Stimulated activated CD4-positive, alpha-beta T cell treated with anti-CD3 and anti-CD28 coated beads, Interleukin-1b, Interleukin-23, amount 100 ng/mL, for 1 hour (primary cell): ENCODE results near the gene LYRM4.

Source experiments
- DNase-seq, 2 donors: peaks; one replicate each; pipeline ENCODE4 v3.0.0-alpha.2; 2020; ENCODE audit warnings: low read depth in 2 of 2

LYRM4 gene

DNA sequence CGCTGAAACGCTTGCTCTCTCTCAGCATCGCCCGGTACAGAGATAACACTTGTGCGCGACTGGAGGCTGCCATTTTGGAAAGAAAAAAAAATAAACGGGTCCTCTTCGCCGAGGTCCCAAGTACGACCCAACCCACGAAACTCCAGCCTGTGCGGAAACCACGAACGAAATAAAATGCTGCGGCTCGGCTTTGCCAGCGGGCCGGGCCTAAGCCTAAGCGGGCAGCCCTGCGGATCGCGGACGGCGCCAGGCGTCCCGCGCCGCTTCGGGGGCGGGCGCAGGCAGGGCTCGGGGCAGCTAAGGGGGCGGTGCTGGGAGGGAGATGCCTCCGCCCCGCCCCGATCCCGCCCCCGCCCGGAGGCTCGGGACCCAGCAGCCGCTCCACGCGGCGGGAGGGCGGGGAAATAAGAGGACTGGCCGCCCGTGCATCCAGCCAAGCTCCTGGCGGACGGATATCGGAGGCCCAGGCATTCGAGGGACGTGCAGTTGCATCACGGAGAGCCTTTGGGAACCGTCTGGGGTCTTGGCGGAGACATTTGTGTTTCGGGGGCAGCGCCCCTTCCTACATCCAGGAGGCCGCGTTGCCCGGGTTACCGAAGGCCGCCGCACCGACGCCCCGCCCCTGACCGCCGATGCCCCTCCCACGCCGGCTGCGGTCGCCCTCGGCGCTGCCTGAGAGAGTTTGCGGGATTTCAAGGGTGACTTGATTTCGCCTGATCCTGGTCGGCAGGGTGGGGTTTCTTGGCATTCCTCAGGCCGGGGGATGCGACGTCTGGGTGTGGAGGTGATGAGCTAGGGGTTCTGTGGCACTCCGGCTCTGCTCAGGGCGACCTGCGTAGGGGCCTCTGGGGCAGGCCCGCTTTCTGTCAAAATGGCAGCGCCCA is at the start of gene LYRM4, which contains the start of gene FARS2:
LYRM4 (minus strand) TSS at position 290 of the 884 bp plus-strand sequence; CDS start at position 73, 217 bp downstream.
FARS2 (plus strand) TSS at position 853 of the 884 bp plus-strand sequence.
- DNase-seq = peak; percentile 74 to 84

DNA sequence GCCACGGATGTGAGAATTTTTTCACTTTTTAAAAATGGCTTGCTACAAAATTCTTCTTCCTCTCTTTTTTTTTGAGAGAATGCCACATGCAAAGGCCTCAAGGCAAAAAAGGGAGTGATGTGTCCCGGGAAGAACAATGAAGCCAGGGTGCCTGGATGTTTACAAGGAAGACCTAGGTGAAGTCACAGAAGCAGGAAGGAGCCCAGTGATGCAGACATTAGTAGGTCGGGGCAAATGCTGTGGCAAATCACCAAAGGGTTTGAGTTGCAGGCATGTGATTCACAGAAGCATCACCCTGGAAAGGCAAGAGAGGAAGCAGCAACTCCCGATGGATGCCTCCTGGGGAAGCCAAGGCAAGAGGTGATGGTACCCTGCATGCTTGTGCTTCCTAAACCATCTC is 47.3 kb upstream of the LYRM4 start:
- no peak for DNase-seq

DNA sequence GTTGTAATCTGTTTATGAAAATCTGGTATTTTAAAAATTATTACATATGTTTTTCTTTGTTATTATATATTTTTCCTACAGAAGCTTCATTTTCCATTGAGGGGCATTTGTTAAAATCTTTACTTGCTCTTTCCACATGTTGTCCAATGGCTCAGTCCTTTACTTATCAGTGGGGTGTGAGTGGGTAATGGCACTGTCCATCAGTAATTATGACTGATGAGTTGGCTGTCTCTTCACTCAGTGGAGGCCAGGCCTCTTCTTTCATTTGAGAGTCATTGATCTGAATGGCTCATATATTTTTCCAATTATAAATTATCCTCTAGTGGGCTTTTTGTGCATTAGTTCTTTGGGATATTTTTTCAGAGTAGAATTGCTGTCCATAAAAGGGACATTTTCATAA is 46.3 kb upstream of the LYRM4 start:
- no peak for DNase-seq

DNA sequence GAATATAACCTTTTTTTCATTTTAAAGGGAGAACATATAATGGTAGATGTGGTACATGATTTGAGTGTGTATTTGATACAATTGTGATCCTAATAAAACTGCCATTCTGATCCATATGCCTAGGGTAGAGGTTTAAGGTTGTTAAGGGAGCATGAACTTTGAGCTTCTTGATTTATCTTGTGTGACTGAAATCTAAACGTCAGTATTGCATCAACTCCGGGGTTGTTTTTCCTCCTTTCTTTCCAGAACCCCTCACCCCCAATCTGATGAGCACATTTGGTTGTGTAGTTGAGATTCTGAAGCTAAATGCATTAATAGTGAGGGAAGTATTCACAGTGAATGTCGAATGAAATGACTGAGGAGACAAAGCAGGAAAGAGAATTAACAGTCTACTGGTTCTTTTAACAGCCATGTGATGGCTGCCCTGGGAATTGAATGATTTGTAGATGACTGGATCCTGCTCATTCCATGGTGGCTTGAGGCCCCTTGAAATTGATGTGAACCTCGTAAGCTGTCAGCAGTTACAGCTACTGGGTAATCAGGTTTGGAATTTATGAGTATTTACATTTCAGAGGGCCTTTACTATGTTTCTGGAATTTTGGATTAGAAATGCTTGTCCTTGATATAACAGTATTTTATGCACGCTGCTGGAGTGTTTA is 45.3 kb upstream of the LYRM4 start:
- no peak for DNase-seq

DNA sequence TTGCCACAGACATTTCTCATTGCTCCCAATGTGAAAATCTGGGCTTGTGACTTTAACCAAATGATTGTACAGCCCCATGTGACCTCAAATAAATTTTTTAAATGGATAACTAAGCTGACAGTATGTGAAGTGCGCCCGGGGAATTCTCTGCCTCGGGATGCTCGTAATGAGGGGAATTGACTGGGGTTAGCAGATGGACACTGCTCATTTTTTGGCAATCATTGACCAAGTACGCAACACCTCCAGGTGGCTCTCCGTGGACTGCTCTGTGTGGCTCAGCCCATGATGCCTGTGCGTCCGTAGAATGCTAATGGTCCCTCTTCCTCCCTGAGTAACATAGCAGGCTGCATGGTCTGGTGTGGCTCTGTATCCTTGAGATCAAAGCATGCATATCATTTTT is 42.9 kb upstream of the LYRM4 start:
- no peak for DNase-seq

DNA sequence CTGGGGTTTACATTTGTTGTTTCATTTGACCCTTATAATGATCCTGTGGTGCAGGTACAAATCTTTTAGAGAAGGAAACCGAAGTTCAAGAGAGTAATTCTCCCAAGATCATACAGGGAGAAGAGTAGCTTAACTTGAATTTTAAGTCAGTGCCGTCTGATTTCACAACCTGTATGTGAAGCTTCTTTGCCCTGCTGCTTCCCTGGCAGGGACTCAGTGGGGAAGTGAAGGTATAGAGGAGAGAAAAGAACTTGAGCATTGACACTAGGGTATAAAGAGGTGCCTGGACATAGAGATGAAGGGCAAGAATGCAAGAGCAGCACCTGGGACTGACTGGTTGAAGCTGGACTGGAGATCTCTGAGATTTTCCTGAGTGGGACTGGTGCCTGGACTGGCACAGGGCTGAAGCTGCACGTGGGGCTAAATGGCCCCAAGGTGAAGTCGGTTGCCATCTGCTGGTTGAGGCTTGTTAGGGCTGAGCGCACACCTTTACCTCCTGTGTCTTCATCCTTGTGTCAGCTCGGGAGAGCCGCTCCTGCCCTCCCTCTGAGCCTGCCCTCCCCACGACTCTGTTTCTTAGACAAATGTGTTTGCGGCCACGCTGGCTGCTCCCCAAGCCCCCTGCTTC is 42.4 kb upstream of the LYRM4 start:
- peak in 1 of 2 donors; percentile 12 for DNase-seq

DNA sequence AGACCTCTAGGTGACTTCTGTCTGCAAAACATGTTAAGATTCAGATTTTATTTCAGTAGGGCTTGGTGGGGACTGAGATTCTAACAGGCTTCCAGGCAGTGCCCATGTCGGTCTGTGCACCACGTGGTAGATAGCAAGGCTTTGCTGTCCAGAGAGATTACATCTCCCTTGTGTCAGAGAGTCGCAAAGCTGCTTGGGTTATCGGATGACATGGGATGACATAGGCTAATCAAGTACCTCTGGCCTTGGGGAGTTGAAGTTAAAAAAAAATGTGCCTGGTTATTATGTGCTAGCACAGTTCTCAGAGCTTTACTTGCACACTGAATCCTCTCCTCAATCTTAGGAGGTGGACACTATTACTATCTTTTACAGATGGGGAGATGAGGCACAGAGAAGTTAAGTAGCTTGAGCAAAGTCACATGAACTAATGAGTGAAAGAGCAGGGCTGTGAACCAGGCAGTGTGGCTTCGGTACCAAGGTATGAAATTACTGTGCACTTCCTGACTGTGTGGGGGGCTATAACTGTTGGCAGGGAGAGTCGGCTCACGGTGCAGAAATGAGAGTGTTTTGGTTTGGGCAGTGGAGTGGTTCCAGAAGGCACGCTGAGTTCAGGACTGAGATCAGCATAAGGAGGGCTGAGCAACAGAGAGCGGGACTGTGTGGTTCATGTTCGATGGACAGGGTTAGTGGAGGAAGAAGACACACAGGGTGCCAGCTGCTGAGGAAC is 41.6 kb upstream of the LYRM4 start:
- DNase-seq = no peak

DNA sequence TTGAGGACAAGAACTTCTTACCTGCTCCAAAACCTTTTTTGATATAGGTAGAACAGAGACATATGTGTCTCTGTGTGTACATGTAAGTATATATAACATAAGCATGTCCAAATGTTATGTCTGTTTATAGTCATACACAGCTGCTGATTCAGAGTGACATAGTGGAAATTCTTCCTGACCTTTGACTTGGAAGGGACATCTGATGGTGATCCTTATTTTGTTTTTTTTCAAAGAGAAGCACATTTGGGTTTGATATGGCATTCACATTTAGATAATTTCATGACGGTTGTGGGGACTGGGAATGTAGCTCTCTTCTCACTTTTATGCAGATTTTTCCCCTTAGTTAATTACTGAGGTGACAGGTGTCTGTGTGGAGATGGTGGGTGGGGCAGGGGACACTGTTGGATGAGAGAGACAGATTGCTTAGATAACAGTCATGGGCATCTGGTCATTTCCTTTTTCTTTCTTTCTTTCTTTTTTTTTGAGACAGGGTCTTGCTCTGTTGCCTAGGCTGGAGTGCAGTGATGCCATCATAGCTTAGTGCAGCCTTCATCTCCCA is 39.5 kb upstream of the LYRM4 start:
- no peak for DNase-seq

DNA sequence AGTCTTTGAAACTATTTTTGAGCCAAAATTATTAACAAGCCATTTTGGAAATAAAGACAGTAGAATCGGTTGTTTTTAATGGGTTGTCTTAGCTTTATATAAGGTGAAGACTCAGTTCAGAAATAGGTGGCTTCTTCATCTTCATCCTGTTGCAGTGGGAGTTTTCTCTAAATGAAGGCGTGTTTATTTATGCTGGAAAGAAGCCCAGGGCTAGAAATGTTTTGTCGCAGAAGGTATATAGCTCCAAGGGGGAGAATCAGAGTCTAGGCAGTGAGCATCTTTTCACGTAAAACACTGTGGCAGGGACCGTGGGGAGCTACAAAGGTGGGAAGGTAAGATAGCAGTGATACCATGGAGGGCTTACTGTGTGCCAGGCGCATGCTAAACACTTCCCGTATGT is 34.9 kb upstream of the LYRM4 start:
- DNase-seq = no peak

DNA sequence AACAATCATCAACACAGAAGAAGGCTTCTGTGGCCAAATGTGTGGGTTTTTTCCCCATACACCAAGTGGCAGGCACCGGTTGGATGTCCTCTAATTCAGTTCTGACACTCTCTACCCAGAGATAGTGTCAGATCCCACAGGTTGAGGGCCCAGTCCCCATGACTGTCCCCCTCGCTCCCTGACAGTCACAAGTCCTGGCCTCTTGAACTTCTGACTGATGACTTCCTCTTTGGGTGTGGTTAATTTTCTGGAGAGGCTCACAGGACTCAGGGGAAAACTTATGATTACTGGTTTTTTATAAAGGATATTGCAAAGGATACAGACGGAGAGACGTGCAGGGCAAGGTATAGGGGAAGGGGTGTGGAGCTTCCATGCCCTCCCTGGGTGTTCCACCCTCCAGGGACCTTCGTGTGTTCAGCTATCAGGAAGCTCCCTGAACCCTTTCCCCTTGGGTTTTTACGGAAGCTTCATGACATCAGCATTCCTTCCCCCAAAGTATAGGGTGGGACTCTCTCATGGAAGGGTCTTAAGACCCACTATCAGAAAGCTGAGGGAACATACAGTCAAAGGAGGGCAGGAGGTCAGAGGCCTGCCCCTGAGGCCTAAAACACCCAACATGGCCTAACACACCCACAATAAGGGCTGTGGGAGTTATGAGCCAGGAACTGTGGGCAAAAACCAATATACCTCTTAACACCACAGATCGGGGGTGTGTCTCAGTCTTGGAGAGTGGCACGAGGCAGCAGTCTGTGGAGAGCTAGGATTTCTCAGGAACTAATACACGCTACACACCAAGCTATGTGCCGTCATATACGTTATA is 33.9 kb upstream of the LYRM4 start:
- DNase-seq = no peak

DNA sequence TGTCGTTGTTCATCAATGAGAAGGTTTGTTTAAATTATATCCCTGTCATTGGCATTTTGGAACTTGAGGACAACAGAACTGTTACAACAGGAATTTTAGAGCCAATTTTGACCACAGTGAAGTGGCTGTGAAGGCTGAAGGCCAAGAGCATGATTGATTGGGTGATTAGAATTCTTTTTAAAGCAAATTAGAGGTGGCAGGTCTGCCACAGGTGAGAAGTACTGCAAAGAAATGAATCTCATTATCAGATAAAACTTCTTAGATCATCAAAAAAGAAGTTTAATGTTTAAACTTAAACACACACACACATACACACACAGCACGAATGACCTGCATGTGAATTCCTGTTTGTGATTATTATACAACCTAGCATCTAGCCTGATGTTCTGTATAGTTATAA is 32.9 kb upstream of the LYRM4 start:
- DNase-seq = no peak

DNA sequence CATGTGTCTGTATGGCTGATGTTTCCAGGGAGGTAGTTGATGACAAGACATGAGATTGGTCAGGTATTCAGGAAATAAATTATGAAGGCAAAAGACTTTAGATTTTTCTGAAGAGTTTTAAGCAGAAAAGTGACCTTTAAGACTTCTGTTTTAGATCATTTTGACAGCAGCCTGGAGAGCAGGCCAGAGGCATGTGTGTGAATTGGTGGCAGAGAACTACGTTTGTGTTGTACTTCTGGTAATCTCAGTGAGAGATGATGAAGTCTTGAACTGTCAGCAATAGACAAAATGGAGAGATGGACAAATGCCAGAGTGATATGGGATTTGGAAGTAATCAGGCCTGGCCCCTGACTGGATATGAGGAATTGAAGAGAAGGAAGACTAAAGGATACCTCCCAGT is 31.4 kb upstream of the LYRM4 start:
- no peak for DNase-seq

DNA sequence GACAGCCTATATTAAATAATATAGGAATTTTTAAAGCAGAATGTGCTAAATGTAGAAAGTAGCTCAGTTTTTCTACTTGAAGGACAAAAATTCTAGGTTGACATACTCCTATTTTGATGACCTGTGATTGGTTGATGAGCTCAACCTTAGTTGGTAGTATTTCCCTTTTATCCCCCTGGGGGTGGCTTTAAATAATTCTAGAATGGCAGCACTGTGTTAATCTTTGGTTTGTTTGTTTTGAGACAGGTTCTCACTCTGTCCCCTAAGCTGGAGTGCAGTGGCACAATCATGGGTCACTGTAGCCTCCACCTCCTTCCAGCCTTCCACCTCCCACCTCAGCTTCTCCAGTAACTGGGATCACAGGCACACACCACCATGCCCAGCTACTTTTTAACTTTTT is 29.8 kb upstream of the LYRM4 start:
- no peak for DNase-seq

DNA sequence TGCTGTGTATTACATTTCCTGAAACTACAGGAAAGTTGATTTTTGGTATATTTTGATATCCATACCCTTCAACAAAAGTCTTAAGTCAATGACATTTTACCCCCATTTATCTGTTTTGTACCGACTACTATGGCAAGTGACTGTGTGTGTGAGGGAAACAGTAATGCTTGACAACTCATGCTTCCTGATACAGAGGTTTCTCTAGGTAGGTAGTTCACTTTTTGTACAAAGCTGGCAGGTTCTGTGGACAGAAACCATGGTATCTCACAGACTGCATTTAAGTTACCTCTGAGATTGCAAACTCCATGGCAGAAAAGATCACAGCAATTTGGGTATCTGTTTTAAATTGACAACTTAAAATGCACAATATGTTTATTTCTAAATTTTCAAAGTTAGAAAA is 29.3 kb upstream of the LYRM4 start:
- DNase-seq = no peak

DNA sequence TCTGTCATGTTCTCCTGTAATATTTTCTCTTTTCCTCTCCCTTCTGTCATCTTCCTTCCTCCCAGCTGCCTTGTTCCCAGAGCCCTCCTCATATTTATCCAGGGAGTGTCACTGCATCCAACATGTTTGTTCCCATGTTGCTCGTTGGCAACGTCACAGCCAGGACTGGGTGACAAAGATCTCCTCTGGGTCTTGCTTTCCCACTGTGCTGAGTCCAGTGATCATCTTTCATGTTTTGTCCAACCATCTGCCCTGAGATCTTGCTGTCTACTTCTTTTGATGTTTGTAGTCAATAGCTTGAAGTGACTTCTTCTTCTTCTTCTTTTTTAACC is 27.2 kb upstream of the LYRM4 start:
- no peak for DNase-seq

DNA sequence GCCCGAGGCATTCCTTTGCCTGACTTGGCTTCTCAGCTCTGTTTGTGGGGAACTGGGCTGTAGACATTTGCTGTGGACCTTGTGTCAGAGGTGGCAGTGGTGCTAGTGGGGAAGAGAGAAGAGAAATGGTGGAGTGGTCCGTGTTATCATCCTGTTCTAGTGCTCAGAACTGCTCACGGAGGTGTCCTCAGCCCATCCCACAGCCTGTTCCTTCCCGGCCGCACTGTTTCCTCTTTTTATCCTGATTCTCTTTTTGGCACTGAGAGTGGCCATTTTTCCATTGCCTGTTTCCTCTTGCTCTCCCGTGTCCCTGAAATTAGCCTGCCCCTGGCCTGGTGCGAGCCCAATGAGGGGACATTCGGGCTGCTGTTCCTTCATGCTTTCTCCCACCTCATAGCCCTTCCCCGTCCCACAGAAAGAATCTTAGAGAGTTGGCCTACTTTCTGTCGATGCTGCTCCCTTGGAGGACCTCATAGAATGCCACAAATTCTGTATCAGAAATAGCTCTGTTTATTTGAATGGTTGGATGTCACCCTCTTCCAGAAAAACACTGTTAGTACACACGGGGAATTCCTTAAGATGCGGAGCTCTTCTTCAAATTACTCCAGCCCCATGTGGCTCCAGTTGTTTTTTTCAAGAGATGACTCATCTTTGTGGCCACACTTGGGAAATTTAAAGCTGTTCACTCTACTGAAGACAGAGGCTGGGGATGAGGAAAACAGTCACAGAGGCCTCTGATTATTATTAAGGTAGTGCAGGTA is 26.6 kb upstream of the LYRM4 start:
- no peak for DNase-seq

DNA sequence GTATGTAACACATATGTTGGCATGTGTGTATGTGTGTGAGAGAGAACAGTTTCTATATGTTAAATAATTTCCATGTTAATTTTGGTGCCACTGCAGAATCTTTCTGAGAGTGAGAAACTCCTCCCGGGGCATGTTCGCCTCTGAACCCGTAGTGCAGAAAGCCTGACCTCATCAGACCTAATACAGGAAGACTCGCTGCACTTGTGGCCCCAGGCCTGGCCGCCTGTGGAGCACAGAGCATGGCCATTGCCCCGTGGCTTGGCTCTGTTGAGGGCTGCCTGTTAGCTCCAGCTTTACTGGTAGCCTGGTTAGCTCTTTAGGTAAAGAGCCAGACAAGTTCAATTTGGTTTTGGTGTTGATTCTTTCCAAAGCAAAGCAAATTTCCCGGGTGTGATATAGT is 26.0 kb upstream of the LYRM4 start:
- DNase-seq = no peak

DNA sequence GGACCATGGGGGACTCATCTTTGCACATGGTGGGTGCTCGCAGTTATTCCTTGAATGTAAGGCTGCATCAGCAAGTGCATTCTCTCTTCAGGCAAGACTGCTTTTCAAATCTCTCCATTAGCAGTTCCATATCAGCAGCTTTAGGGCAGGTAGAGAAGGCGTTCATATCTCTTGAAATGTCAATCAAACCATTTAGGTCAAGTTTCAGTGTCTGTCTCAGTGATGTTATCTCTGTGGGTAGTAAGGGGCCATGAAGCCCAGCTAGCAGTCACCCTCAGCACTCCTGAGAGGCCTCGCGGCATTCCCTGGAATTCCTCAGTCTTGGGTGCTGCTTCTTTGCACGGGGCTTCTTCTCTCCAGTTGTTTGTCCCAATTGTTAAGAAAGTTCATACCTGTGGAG is 24.8 kb upstream of the LYRM4 start:
- DNase-seq = no peak

DNA sequence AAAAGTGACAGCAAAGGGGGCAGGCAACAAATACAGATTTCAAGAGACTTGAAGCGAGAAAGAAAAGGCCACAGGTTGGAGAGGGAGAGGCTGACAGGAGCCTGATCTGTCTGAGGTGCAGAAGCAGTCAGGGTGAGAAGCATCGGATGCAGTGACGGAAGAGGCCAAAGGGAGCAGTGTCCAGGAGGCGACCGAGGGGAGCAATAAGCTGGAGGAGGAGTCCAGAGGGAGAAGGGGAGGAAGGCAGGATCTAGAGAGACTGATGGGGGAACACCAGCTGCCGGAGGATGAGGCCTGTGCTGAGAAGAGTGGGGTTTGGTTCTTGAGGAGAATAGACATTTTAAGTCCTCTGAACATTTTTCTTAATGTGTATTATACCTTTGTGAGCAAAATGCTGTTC is 24.3 kb upstream of the LYRM4 start:
- DNase-seq = no peak

DNA sequence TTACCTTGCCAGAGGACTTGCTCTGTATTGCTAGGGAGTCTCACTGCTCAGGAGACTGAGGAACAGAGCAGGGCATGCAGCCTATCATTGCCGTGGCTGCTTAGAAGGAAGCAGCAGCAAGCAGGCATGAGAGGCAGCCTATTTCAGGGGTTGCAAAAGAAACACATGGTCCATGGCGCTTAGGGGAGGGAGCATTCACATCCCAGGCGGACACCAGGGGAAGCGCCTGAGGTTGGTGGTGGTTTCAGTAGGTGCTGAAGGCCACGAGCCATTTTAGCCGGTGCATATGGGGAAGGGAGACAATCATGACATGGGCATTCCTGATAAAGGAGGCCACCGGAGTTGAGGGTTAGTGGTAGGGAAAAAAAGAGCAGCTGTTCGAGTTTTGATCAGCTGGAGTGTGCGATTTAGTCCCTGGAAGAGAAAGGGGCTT is 21.5 kb upstream of the LYRM4 start:
- no peak for DNase-seq
